GM12878 (cell line): ENCODE data around the gene CCR5. TPM values are rescaled to one million over a fixed set of nuclear protein-coding genes. Genes with fewer than 3 reads are reported as not detected.

ENCODE experiments used
- ASH2L ChIP-seq: fragments of 300-600, 200-600 bp; sonication (generic); IDR thresholded peaks from 2 replicates; pipeline ENCODE4 v1.6.1; 2017; ENCODE audit warnings: low read depth, mild to moderate bottlenecking, borderline replicate concordance
- ATF7 ChIP-seq: fragments of 450-650 bp; IDR thresholded peaks from 2 replicates; pipeline ENCODE4 v1.6.1; 2016; ENCODE audit warnings: low read depth, mild to moderate bottlenecking
- BACH1 ChIP-seq: fragments of 450-650 bp; IDR thresholded peaks from 2 replicates; pipeline ENCODE4 v1.6.1; 2017; ENCODE audit warnings: mild to moderate bottlenecking, borderline replicate concordance
- BMI1 ChIP-seq: fragments of 450-650 bp; IDR thresholded peaks from 2 replicates; pipeline ENCODE4 v1.6.1; 2016; ENCODE audit warnings: mild to moderate bottlenecking, moderate library complexity, borderline replicate concordance
- CBFB ChIP-seq: IDR thresholded peaks from 2 replicates; pipeline ENCODE4 v1.6.1; 2016; ENCODE audit warnings: antibody characterized with exemption, low read depth
- CBX5 ChIP-seq: sonication (generic); IDR thresholded peaks from 2 replicates; pipeline ENCODE4 v1.6.1; 2016; ENCODE audit warnings: low read depth, moderate library complexity, mild to moderate bottlenecking, inconsistent platforms
- EGR1 ChIP-seq, 2 experiments: IDR thresholded peaks; 1 replicate in 1 of 2; 2 replicates in 1 of 2; pipeline ENCODE4 v1.6.1; 2011 to 2012; ENCODE audit warnings: low read depth in 2 of 2, low read length in 2 of 2, borderline replicate concordance in 1 of 2, mild to moderate bottlenecking in 1 of 2, moderate library complexity in 1 of 2
- ESRRA ChIP-seq: IDR thresholded peaks from 2 replicates; pipeline ENCODE4 v1.6.1; 2012; ENCODE audit warnings: mild to moderate bottlenecking, low read length, improper control_type of control experiment
- FOXK2 ChIP-seq: fragments of 450-650 bp; IDR thresholded peaks from 2 replicates; pipeline ENCODE4 v1.6.1; 2017; ENCODE audit warnings: mild to moderate bottlenecking, moderate library complexity
- GATAD2B ChIP-seq: fragments of 450-650 bp; conservative IDR thresholded peaks from 2 replicates; pipeline ENCODE4 v1.6.1; 2017; ENCODE audit warnings: low read depth, mild to moderate bottlenecking, moderate library complexity
- HDGF ChIP-seq: fragments of 450-650 bp; IDR thresholded peaks from 2 replicates; pipeline ENCODE4 v1.6.1; 2016; ENCODE audit warnings: antibody characterized with exemption
- IKZF1 ChIP-seq: fragments of 450-650 bp; conservative IDR thresholded peaks from 2 replicates; pipeline ENCODE4 v1.6.1; 2017; ENCODE audit warnings: antibody characterized with exemption, mild to moderate bottlenecking
- IKZF2 ChIP-seq, 2 experiments: fragments of 450-650 bp; IDR thresholded peaks; 2 replicates each; pipeline ENCODE4 v1.6.1; 2017; ENCODE audit warnings: mild to moderate bottlenecking in 2 of 2, moderate library complexity in 2 of 2
- IRF4 ChIP-seq: IDR thresholded peaks from 2 replicates; pipeline ENCODE4 v1.6.1; 2011; ENCODE audit warnings: low read depth, low read length
- JUNB ChIP-seq: IDR thresholded peaks from 2 replicates; pipeline ENCODE4 v1.6.1; 2016; ENCODE audit warnings: antibody characterized with exemption, mild to moderate bottlenecking
- KLF5 ChIP-seq: fragments of 450-650 bp; IDR thresholded peaks from 2 replicates; pipeline ENCODE4 v1.6.1; 2014; ENCODE audit warnings: mild to moderate bottlenecking; ENCODE audit not compliant: partially characterized antibody
- MEF2B ChIP-seq: fragments of 450-650 bp; IDR thresholded peaks from 2 replicates; pipeline ENCODE4 v1.6.1; 2018; ENCODE audit warnings: mild to moderate bottlenecking, moderate library complexity; ENCODE audit not compliant: partially characterized antibody, poor library complexity, severe bottlenecking
- RAD51 ChIP-seq: fragments of 450-650 bp; IDR thresholded peaks from 2 replicates; pipeline ENCODE4 v1.6.1; 2016; ENCODE audit warnings: moderate library complexity, mild to moderate bottlenecking, inconsistent platforms
- SMC3 ChIP-seq: IDR thresholded peaks from 2 replicates; pipeline ENCODE4 v1.6.1; 2011; ENCODE audit warnings: low read length, improper control_type of control experiment, borderline replicate concordance
- SP1 ChIP-seq: IDR thresholded peaks from one replicate; pipeline ENCODE4 v1.6.1; 2011; ENCODE audit warnings: low read depth, low read length
- STAT3 ChIP-seq: IDR thresholded peaks from 2 replicates; pipeline ENCODE4 v1.6.1; 2011; ENCODE audit warnings: low read depth, low read length, improper control_type of control experiment
- TCF12 ChIP-seq: IDR thresholded peaks from 2 replicates; pipeline ENCODE4 v1.6.1; 2011; ENCODE audit warnings: low read depth, mild to moderate bottlenecking, low read length
- TCF3 ChIP-seq: IDR thresholded peaks from 2 replicates; pipeline ENCODE4 v1.6.1; 2012; ENCODE audit warnings: low read depth, mild to moderate bottlenecking, low read length, borderline replicate concordance; ENCODE audit not compliant: insufficient read depth
- WRNIP1 ChIP-seq: IDR thresholded peaks from 2 replicates; pipeline ENCODE4 v1.6.1; 2011; ENCODE audit warnings: low read depth, low read length, improper control_type of control experiment, borderline replicate concordance
- ZNF384 ChIP-seq: IDR thresholded peaks from 2 replicates; pipeline ENCODE4 v1.6.1; 2012; ENCODE audit warnings: low read depth, mild to moderate bottlenecking, low read length, improper control_type of control experiment, borderline replicate concordance
- polyA plus RNA-seq, 11 experiments: library from polyadenylated mRNA; depleted of rRNA in 4 of 11; unstranded in 6 of 11; stranded (reverse) in 5 of 11; fragments of >200 nt; fragmentation: Nextera tagmentation in 4 of 11; fragmentation: Illumina TruSeq in 1 of 11; extraction: Ambion mirVana in 4 of 11; extraction: Trizol in 1 of 11; gene quantifications; 1 replicate in 1 of 11; 2 replicates in 10 of 11; pipeline versions ENCODE4 v1.2.1 to v1.2.3, GENCODE V29; 2011 to 2016; ENCODE audit warnings: inconsistent platforms in 2 of 11, missing spikeins in 2 of 11, low read depth in 1 of 11
- total RNA-seq, 4 experiments: library from RNA; depleted of rRNA in 3 of 4; stranded (reverse); fragments of >200 nt in 3 of 4; fragmentation: Illumina TruSeq in 1 of 4; extraction: Trizol in 1 of 4; gene quantifications; 2 replicates each; pipeline versions ENCODE4 v1.2.1 to v1.2.3, GENCODE V29; 2013 to 2021
- TF ChIP-seq, protein P1 (sequence below): fragments of 450-650 bp; formaldehyde crosslinking; IDR thresholded peaks from 2 replicates; pipeline ENCODE4 v1.5.0; 2022; ENCODE audit warnings: mild to moderate bottlenecking, missing genetic modification characterization
- TF ChIP-seq, protein P2 (sequence below): IDR thresholded peaks from 2 replicates; pipeline ENCODE4 v1.6.1; 2011; ENCODE audit warnings: borderline replicate concordance, low read depth, mild to moderate bottlenecking, moderate library complexity, mixed read lengths, low read length; ENCODE audit not compliant: insufficient read depth; ENCODE audit errors: extremely low read length
- TF ChIP-seq, protein P3 (sequence below): fragments of 150-350 bp; IDR thresholded peaks from 2 replicates; pipeline ENCODE4 v1.6.1; 2014; ENCODE audit warnings: mild to moderate bottlenecking, low read depth, low read length

Gene CCR5
- total and polyA plus RNA-seq, 10 of the 15 experiments (the other 5 are each of a cell fraction or from before 2014, with no cell fraction given) = 0.17 to 1.6 (median 0.82) TPM; not detected in 1

DNA sequence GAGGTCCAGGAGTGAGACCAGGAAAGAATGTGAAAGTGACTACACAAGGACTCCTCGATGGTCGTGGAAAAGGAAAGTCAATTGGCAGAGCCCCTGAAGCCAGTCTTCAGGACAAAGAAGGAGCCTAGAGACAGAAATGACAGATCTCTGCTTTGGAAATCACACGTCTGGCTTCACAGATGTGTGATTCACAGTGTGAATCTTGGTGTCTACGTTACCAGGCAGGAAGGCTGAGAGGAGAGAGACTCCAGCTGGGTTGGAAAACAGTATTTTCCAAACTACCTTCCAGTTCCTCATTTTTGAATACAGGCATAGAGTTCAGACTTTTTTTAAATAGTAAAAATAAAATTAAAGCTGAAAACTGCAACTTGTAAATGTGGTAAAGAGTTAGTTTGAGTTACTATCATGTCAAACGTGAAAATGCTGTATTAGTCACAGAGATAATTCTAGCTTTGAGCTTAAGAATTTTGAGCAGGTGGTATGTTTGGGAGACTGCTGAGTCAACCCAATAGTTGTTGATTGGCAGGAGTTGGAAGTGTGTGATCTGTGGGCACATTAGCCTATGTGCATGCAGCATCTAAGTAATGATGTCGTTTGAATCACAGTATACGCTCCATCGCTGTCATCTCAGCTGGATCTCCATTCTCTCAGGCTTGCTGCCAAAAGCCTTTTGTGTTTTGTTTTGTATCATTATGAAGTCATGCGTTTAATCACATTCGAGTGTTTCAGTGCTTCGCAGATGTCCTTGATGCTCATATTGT, 10.8 kb upstream of the CCR5 start (continued):
- TF ChIP-seq, protein P1, sequence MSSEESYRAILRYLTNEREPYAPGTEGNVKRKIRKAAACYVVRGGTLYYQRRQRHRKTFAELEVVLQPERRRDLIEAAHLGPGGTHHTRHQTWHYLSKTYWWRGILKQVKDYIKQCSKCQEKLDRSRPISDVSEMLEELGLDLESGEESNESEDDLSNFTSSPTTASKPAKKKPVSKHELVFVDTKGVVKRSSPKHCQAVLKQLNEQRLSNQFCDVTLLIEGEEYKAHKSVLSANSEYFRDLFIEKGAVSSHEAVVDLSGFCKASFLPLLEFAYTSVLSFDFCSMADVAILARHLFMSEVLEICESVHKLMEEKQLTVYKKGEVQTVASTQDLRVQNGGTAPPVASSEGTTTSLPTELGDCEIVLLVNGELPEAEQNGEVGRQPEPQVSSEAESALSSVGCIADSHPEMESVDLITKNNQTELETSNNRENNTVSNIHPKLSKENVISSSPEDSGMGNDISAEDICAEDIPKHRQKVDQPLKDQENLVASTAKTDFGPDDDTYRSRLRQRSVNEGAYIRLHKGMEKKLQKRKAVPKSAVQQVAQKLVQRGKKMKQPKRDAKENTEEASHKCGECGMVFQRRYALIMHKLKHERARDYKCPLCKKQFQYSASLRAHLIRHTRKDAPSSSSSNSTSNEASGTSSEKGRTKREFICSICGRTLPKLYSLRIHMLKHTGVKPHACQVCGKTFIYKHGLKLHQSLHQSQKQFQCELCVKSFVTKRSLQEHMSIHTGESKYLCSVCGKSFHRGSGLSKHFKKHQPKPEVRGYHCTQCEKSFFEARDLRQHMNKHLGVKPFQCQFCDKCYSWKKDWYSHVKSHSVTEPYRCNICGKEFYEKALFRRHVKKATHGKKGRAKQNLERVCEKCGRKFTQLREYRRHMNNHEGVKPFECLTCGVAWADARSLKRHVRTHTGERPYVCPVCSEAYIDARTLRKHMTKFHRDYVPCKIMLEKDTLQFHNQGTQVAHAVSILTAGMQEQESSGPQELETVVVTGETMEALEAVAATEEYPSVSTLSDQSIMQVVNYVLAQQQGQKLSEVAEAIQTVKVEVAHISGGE (CRISPR knock-in tag) = no peak
- TF ChIP-seq TCF12 (peak; percentile 76), IKZF1 (peak; percentile 67), RAD51 (no peak), ZNF384 (no peak), ESRRA (no peak), EGR1 (IDR thresholded peaks at IDR 0.05; ENCODE audit: borderline replicate concordance in 1 of 2, low read depth in 2 of 2, low read length in 2 of 2) (no peak), WRNIP1 (no peak), IKZF2 (IDR thresholded peaks at IDR 0.05) (peak; percentile 70), BMI1 (no peak), JUNB (peak; percentile 85), GATAD2B (no peak), FOXK2 (no peak), IRF4 (peak; percentile 83), CBFB (0 out of 2 replicates have a peak, but pooled peaks have one; percentile 23), SMC3 (no peak), ATF7 (no peak), STAT3 (no peak), TCF3 (no peak), SP1 (no peak), CBX5 (no peak), KLF5 (no peak), MEF2B (no peak), HDGF (no peak), ASH2L (no peak), BACH1 (no peak)
- TF ChIP-seq, protein P2, sequence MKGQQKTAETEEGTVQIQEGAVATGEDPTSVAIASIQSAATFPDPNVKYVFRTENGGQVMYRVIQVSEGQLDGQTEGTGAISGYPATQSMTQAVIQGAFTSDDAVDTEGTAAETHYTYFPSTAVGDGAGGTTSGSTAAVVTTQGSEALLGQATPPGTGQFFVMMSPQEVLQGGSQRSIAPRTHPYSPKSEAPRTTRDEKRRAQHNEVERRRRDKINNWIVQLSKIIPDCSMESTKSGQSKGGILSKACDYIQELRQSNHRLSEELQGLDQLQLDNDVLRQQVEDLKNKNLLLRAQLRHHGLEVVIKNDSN = no peak
- TF ChIP-seq, protein P3, sequence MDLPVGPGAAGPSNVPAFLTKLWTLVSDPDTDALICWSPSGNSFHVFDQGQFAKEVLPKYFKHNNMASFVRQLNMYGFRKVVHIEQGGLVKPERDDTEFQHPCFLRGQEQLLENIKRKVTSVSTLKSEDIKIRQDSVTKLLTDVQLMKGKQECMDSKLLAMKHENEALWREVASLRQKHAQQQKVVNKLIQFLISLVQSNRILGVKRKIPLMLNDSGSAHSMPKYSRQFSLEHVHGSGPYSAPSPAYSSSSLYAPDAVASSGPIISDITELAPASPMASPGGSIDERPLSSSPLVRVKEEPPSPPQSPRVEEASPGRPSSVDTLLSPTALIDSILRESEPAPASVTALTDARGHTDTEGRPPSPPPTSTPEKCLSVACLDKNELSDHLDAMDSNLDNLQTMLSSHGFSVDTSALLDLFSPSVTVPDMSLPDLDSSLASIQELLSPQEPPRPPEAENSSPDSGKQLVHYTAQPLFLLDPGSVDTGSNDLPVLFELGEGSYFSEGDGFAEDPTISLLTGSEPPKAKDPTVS = no peak
